Astrocyte of the hippocampus (primary cell): ENCODE data around the gene MRC2.

Experiments used
- DNase-seq: peaks from one replicate; pipeline ENCODE4 v3.0.0; 2011; ENCODE audit warnings: low read depth, low spot score

The MRC2 gene

GRCh38 chr17:62631086-62631935 is 3.8 kb downstream of the MRC2 start:
- DNase-seq: no peak

GRCh38 chr17:62631936-62632924 is 4.8 kb downstream of the MRC2 start:
- DNase-seq: no peak

- no peak for DNase-seq
Measured at GRCh38 chr17:62637809-62638208, 10.3 kb downstream of the MRC2 start.

GRCh38 chr17:62641153-62641552 is 13.7 kb downstream of the MRC2 start:
- no peak for DNase-seq

GRCh38 chr17:62641951-62642350 is 14.5 kb downstream of the MRC2 start:
- DNase-seq: no peak

- DNase-seq: no peak
Measured at GRCh38 chr17:62643496-62643895, 16.0 kb downstream of the MRC2 start.

GRCh38 chr17:62644487-62645173 is 17.2 kb downstream of the MRC2 start:
- DNase-seq: no peak

GRCh38 chr17:62648251-62648955 is 20.9 kb downstream of the MRC2 start:
- DNase-seq: no peak

GRCh38 chr17:62648956-62649294 is 21.5 kb downstream of the MRC2 start:
- DNase-seq: no peak

GRCh38 chr17:62649570-62649969 is 22.1 kb downstream of the MRC2 start:
- DNase-seq: no peak

GRCh38 chr17:62650587-62650986 is 23.1 kb downstream of the MRC2 start:
- DNase-seq: peak; percentile 46

- peak; percentile 92 for DNase-seq
Measured at GRCh38 chr17:62652251-62653001, 25.0 kb downstream of the MRC2 start.

GRCh38 chr17:62653002-62653825 is 25.7 kb downstream of the MRC2 start:
- DNase-seq: peak; percentile 73

GRCh38 chr17:62653826-62654761 is 26.6 kb downstream of the MRC2 start:
- peak; percentile 52 for DNase-seq

GRCh38 chr17:62655656-62656055 is 28.2 kb downstream of the MRC2 start:
- DNase-seq: no peak

GRCh38 chr17:62656446-62656845 is 29.0 kb downstream of the MRC2 start:
- no peak for DNase-seq

- no peak for DNase-seq
Measured at GRCh38 chr17:62657145-62657665, 29.7 kb downstream of the MRC2 start.

- DNase-seq: no peak
Measured at GRCh38 chr17:62657690-62658089, 30.2 kb downstream of the MRC2 start.
